Epithelial cell of proximal tubule (primary cell): ENCODE measurements around the gene CABLES1. TPM values are rescaled to one million over a fixed set of nuclear protein-coding genes. Genes with fewer than 3 reads are reported as not detected.

Experiments used
- DNase-seq: peaks from one replicate; pipeline ENCODE4 v3.0.0-alpha.2; 2011; ENCODE audit warnings: low read depth
- H3K4me3 ChIP-seq: 2 replicates; pipeline ENCODE4 v1.5.1; 2011; ENCODE audit warnings: low read depth, mild to moderate bottlenecking, low read length
- total RNA-seq: library from RNA; depleted of rRNA; stranded (reverse); fragments of >200 nt; gene quantifications from 2 replicates; pipeline ENCODE4 v1.2.3, GENCODE V29; 2015
- TF ChIP-seq, protein P1 (sequence below): conservative IDR thresholded peaks from 2 replicates; pipeline ENCODE4 v1.5.1; 2012; ENCODE audit warnings: low read depth, mild to moderate bottlenecking, low read length

The CABLES1 gene
- total RNA-seq, 1 donor from 2014 or later, result 6.1 TPM

DNA sequence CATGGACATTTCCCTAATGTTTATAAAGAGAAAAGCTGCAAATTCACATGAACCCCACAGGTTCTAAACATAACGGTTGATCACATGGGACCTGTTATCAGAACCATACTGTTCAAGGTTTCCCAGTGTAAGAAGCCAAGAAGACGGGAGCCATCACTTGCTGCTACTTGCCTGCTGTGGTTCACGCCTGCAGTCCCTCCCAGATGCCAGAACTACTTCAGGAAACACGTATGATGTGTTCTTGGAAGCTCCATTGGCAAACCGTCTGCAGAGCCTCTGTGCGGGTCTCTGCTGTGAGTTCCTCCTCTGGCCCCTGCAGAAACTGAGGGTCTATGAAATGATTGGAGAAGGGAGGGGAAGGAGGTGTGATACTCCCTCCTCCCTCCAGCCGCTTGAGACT is 75.2 kb downstream of the CABLES1 start:
- DNase-seq, result no peak
- TF ChIP-seq, protein P1, sequence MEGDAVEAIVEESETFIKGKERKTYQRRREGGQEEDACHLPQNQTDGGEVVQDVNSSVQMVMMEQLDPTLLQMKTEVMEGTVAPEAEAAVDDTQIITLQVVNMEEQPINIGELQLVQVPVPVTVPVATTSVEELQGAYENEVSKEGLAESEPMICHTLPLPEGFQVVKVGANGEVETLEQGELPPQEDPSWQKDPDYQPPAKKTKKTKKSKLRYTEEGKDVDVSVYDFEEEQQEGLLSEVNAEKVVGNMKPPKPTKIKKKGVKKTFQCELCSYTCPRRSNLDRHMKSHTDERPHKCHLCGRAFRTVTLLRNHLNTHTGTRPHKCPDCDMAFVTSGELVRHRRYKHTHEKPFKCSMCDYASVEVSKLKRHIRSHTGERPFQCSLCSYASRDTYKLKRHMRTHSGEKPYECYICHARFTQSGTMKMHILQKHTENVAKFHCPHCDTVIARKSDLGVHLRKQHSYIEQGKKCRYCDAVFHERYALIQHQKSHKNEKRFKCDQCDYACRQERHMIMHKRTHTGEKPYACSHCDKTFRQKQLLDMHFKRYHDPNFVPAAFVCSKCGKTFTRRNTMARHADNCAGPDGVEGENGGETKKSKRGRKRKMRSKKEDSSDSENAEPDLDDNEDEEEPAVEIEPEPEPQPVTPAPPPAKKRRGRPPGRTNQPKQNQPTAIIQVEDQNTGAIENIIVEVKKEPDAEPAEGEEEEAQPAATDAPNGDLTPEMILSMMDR, result no peak

DNA sequence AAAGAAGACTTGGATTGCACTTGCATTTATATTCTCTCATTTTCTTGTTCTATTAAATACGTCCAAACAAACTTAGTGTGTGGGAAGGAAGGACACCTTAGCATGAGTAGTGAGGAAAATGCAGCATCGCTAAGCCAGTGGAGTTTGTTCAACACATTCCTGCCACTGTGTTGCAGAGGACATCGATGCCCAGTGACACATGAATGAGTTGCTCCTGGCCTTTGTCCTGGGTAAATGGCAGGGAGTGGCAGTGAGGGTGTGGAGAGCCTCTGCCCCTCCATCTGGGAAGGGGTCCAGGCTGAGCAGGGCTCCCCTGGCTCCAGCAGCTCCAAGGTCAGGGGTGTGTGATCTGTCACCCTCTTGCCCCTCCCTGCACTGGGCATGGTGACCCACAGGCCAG is 75.9 kb downstream of the CABLES1 start:
- no peak overlapping the region for H3K4me3 ChIP-seq
- TF ChIP-seq, protein P1, result no peak
- no peak for DNase-seq

More for the DNA sequence above, 75.2 kb downstream of the CABLES1 start:
- H3K4me3 ChIP-seq, result no peak overlapping the region

DNA sequence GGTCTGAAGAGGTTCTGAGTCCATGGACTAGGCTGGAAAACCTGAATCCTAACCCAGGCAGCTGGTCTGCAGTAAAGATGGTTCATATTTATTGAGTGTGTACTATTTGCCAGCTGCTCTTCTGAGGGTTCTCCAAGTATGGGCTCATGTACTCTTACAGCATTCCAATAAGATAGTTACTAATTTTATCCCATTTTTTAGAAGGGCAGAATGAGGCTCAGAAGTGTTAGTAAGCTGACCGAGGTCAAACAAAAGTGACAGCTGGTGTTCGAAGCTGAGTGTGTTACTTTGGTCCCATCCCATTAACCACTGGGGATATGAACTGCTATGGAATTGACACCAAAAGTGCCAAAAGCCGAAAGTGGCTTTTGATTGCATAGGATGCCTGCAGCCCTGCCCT is 76.9 kb downstream of the CABLES1 start:
- TF ChIP-seq, protein P1, result no peak
- no peak for DNase-seq
- no peak overlapping the region for H3K4me3 ChIP-seq

DNA sequence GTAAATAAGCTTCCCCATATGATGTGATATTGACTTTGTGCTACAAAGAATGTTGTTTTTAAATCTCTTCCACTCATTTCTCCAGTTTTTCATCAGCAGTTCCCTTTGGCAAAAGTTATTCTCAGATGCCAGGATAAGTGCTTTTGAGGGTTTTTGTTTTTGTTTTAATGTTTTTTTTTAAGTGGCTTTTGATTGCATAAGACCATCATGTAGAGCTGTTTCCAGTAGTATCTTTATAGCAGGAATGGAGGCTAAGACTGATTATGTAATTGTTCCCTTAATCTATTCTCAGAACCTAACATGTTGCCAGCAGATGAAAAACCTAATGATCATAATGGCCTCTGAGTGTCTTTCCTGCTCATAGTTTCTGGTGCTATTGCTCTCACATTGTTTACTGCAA is 77.9 kb downstream of the CABLES1 start:
- no peak overlapping the region for H3K4me3 ChIP-seq
- TF ChIP-seq, protein P1, result no peak

DNA sequence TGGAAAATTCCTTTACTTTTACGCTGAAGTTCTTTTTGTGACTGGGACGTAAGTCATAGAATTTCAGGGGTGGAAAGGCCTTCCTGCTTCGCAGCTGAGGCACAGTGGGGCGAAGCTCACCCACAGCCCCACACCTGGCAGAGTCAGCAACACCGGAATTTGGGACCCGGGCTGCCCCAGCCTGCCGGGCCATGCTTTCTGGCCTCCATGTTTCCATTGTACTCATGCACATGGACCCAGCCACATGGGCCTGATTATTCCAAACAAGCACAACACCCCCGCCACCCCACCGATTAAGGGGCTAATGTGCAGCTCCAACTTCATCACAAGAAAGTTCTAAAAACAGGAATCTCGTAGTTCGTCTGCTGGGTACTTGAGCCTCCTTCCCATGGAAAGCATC is 82.5 kb downstream of the CABLES1 start:
- TF ChIP-seq, protein P1, result no peak
- no peak for DNase-seq

More for the DNA sequence above, 77.9 kb downstream of the CABLES1 start:
- DNase-seq, result no peak

DNA sequence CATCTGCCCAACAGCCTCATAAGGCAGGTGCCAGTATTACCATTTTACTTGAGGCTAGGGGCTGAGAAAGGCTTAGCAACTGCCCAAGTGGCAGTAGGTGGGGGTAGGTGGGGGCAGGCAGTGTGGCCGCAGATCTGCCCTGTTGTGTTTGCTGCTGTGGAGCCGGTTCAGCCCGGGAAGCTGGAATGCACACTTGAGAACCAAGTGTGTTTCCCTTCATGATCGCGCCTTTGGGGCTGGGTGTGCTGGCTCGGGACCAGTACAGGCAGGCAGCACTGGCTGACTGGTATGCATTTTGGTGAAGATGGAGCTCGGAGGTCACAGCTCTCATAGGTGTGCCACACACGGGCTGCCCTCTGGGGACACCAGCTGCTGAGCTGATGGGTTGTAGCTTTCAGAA is 85.1 kb downstream of the CABLES1 start:
- no peak for DNase-seq

More for the DNA sequence above, 82.5 kb downstream of the CABLES1 start:
- H3K4me3 ChIP-seq, result no peak overlapping the region

DNA sequence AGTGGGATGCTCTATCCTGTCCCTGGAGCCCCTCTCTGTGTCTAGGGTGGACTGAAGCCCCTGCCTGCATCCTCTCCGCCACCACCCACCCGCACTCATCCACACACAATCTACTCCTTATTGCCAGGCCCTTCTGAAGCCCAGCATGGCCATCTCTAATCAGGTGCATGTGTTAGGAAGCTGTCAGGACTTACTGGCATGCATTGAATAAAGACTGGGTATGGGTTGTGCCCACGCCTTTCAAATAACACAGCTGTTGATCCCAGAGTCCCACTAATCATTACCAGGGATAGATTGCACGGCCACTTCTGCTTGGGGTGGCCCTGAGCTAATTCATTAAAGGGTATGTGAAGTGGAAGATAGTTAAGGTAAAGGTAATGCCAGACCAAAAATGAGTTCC is 88.4 kb downstream of the CABLES1 start:
- TF ChIP-seq, protein P1, result no peak
- no peak overlapping the region for H3K4me3 ChIP-seq
- no peak for DNase-seq

More for the DNA sequence above, 85.1 kb downstream of the CABLES1 start:
- TF ChIP-seq, protein P1, result no peak
- H3K4me3 ChIP-seq, result no peak overlapping the region
